PC-3 (cell line): Measurements from ENCODE around the gene SPINT3. TPM values are rescaled to one million over a fixed set of nuclear protein-coding genes. Genes with fewer than 3 reads are reported as not detected.
A peak's percentile ranks its signal among the peaks of the same experiment; 100 is the strongest.

Experiments used
- ATAC-seq: fragments of 200-7000 bp; cut with Tn5 transposase; 2 replicates; pipeline ENCODE4 v1.9.1; 2020; ENCODE audit warnings: mild to moderate bottlenecking, moderate library complexity
- BruUV-seq: library from RNA; stranded (reverse); fragments of 400-500 nt; replicated peaks from 2 replicates; lab custom pipeline; 2021; lab: Mats Ljungman, UMichigan
- CTCF ChIA-PET: fragments of 300-600 bp; sonication (Branson Sonifier 250); formaldehyde crosslinking; loops from one replicate; lab custom pipeline; 2022; ENCODE audit warnings: antibody characterized with exemption; lab: Charles Lee
- POLR2A ChIA-PET: fragments of 300-600 bp; sonication (Branson Sonifier 250); formaldehyde crosslinking; loops from one replicate; lab custom pipeline; 2022; ENCODE audit warnings: antibody characterized with exemption; ENCODE audit not compliant: unreplicated experiment; lab: Charles Lee
- DNase-seq: peaks from one replicate; pipeline ENCODE4 v3.0.0-alpha.2; 2015
- H2AFZ ChIP-seq: fragments of 300-600 bp; sonication (generic); 2 replicates; pipeline ENCODE4 v1.6.0; 2016; ENCODE audit warnings: antibody characterized with exemption, low read length
- H3F3A ChIP-seq: fragments of 300-600 bp; sonication (generic); one replicate; pipeline ENCODE4 v1.6.0; 2017; ENCODE audit warnings: antibody characterized with exemption, low read length, control low read depth, mild to moderate bottlenecking; ENCODE audit not compliant: unreplicated experiment
- H3K27ac ChIP-seq: fragments of 300-600 bp; sonication (generic); 2 replicates; pipeline ENCODE4 v1.5.1; 2016; ENCODE audit warnings: mild to moderate bottlenecking, low read length
- H3K27me3 ChIP-seq: fragments of 300-600 bp; sonication (generic); 2 replicates; pipeline ENCODE4 v1.6.1; 2016; ENCODE audit warnings: low read length, mixed read lengths
- H3K36me3 ChIP-seq: fragments of 300-600 bp; sonication (generic); 2 replicates; pipeline ENCODE4 v1.6.1; 2016; ENCODE audit warnings: low read depth, mixed run types, low read length, mixed read lengths
- H3K4me1 ChIP-seq: fragments of 300-600 bp; sonication (generic); 2 replicates; pipeline ENCODE4 v1.5.1; 2016; ENCODE audit warnings: low read length; ENCODE audit not compliant: insufficient read depth
- H3K4me2 ChIP-seq: fragments of 300-600 bp; sonication (generic); 2 replicates; pipeline ENCODE4 v1.6.0; 2016; ENCODE audit warnings: low read length
- H3K4me3 ChIP-seq: fragments of 300-600 bp; sonication (generic); 2 replicates; pipeline ENCODE4 v1.5.1; 2016; ENCODE audit warnings: mild to moderate bottlenecking, low read length, mixed read lengths
- H3K79me2 ChIP-seq: fragments of 300-600 bp; sonication (generic); 2 replicates; pipeline ENCODE4 v1.6.1; 2017; ENCODE audit warnings: low read length, mixed read lengths
- H3K9ac ChIP-seq: fragments of 300-600 bp; sonication (generic); 2 replicates; pipeline ENCODE4 v1.6.0; 2016; ENCODE audit warnings: mild to moderate bottlenecking, low read length
- H3K9me2 ChIP-seq: fragments of 300-600 bp; sonication (generic); replicated peaks from 2 replicates; pipeline ENCODE4 v1.6.1; 2016; ENCODE audit warnings: mixed run types, low read length, mixed read lengths
- H3K9me3 ChIP-seq: fragments of 300-600 bp; sonication (generic); 2 replicates; pipeline ENCODE4 v1.6.1; 2016; ENCODE audit warnings: low read length, mixed read lengths
- H4K20me1 ChIP-seq: fragments of 300-600 bp; sonication (generic); 2 replicates; pipeline ENCODE4 v1.6.1; 2016; ENCODE audit warnings: low read length, mixed read lengths
- EZH2 ChIP-seq: fragments of 300-600 bp; sonication (generic); IDR thresholded peaks from one replicate; pipeline ENCODE4 v1.6.1; 2017; ENCODE audit warnings: antibody characterized with exemption, mild to moderate bottlenecking, low read length; ENCODE audit not compliant: unreplicated experiment
- EZH2phosphoT487 ChIP-seq: fragments of 300-600 bp; sonication (generic); IDR thresholded peaks from 2 replicates; pipeline ENCODE4 v1.6.1; 2018; ENCODE audit warnings: mild to moderate bottlenecking, antibody characterized with exemption, low read length, borderline replicate concordance
- intact Hi-C: fragments of 100-400 bp; cut with micrococcal nuclease; formaldehyde crosslinking; loops from 2 replicates; pipeline ENCODE4 v1.9.0; 2023
- total RNA-seq: library from RNA; depleted of rRNA; stranded (reverse); fragments of >200 nt; gene quantifications from 2 replicates; pipeline ENCODE4 v1.2.3, GENCODE V29; 2014
- TF ChIP-seq, protein P1 (sequence below): fragments of 300-600 bp; sonication (generic); conservative IDR thresholded peaks from 2 replicates; pipeline ENCODE4 v1.5.1; 2017; ENCODE audit warnings: antibody characterized with exemption, low read depth, mild to moderate bottlenecking, low read length

SPINT3 gene
- total RNA-seq, 1 experiment from 2014 or later: not detected

DNA sequence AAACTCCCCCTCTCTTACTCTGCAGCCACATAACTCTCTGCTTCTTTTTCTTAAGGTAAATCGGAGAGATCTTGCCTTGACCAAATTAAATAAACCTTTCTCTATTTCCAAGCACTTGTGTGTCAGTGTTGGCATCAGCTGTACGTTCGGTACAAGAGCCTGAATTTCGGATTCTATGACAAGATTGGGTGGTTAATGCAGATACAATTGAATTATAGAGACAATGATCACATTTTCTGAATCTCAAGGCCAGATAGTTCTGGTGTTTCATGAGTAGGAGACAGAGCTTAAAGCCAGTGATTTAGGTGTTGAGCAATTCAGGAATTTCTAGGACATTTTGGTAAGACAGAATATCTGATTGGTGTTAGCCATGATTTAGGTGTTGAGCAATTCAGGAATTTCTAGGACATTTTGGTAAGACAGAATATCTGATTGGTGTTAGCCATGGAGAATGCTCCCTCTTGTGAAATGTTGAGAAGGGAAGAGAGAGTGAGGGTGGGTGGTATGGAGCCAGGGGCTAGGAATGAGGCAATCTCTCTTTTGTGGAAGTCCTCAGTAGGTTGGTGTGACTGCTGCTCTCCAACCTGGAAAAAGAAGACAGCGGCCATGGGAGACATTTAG is 5.1 kb downstream of the SPINT3 start:
- DNase-seq: no peak
- Histone ChIP-seq H3K9me3 (no peaks in the 10 kb centered on the region), H2AFZ (no peak overlapping the region), H3K27ac (no peak overlapping the region), H3K36me3 (no peaks in the 10 kb centered on the region), H3K4me3 (no peak overlapping the region), H3K4me1 (peaks cover 21% of the 10 kb centered on the region), H3K27me3 (no peaks in the 10 kb centered on the region), H3F3A (no peaks in the 10 kb centered on the region), H3K4me2 (no peak overlapping the region), H4K20me1 (no peaks in the 10 kb centered on the region), H3K79me2 (no peaks in the 10 kb centered on the region), H3K9ac (no peak overlapping the region), H3K9me2 (no peaks in the 10 kb centered on the region)
- no peak for TF ChIP-seq EZH2phosphoT487
- TF ChIP-seq EZH2: no peak
- TF ChIP-seq, protein P1, sequence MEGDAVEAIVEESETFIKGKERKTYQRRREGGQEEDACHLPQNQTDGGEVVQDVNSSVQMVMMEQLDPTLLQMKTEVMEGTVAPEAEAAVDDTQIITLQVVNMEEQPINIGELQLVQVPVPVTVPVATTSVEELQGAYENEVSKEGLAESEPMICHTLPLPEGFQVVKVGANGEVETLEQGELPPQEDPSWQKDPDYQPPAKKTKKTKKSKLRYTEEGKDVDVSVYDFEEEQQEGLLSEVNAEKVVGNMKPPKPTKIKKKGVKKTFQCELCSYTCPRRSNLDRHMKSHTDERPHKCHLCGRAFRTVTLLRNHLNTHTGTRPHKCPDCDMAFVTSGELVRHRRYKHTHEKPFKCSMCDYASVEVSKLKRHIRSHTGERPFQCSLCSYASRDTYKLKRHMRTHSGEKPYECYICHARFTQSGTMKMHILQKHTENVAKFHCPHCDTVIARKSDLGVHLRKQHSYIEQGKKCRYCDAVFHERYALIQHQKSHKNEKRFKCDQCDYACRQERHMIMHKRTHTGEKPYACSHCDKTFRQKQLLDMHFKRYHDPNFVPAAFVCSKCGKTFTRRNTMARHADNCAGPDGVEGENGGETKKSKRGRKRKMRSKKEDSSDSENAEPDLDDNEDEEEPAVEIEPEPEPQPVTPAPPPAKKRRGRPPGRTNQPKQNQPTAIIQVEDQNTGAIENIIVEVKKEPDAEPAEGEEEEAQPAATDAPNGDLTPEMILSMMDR: no peak
- no peak for ATAC-seq
- POLR2A ChIA-PET: no interaction called here
- CTCF ChIA-PET: no interaction called here
- intact Hi-C loops: no loop called here
- BruUV-seq: no TSS peak

- Histone ChIP-seq H3F3A (no peaks in the 10 kb centered on the region), H3K9me3 (no peaks in the 10 kb centered on the region), H3K4me1 (peaks cover 21% of the 10 kb centered on the region), H3K36me3 (no peaks in the 10 kb centered on the region), H3K4me3 (no peak overlapping the region), H3K9ac (no peak overlapping the region), H2AFZ (no peak overlapping the region), H3K27ac (no peak overlapping the region), H3K4me2 (no peak overlapping the region), H3K27me3 (no peaks in the 10 kb centered on the region), H3K9me2 (no peaks in the 10 kb centered on the region), H3K79me2 (no peaks in the 10 kb centered on the region), H4K20me1 (no peaks in the 10 kb centered on the region)
- BruUV-seq: no TSS peak
- DNase-seq (no peak), ATAC-seq (no peak)
- ChIA-PET POLR2A (interaction anchor here (0.6 kb wide), 1 partner anchor 305 kb away, joined by 3 read pairs; no protein-coding TSS in a partner anchor), CTCF (no interaction called here)
- intact Hi-C loops: no loop called here
- no peak for TF ChIP-seq EZH2phosphoT487
- TF ChIP-seq, protein P1: no peak
These were observed 6.3 kb downstream of the SPINT3 start for GRCh38 chr20:45509091-45509490.

GRCh38 chr20:45508068-45508886 is 7.1 kb downstream of the SPINT3 start:
- peak; percentile 50 for DNase-seq
- Histone ChIP-seq H3K36me3 (no peaks in the 10 kb centered on the region), H3K4me2 (no peak overlapping the region), H4K20me1 (no peaks in the 10 kb centered on the region), H3K9me2 (no peaks in the 10 kb centered on the region), H3K27ac (peak overlapping the region; percentile 83), H3K79me2 (no peaks in the 10 kb centered on the region), H3K4me3 (no peak overlapping the region), H3K4me1 (peaks cover 21% of the 10 kb centered on the region), H3K9me3 (no peaks in the 10 kb centered on the region), H3F3A (no peaks in the 10 kb centered on the region), H2AFZ (no peak overlapping the region), H3K27me3 (no peaks in the 10 kb centered on the region), H3K9ac (no peak overlapping the region; the same call in 1 of the 2 replicates)
- ChIA-PET CTCF (no interaction called here), POLR2A (no interaction called here)
- peak; percentile 26 for ATAC-seq
- no TSS peak for BruUV-seq
- TF ChIP-seq, protein P1: no peak
- TF ChIP-seq EZH2: no peak
- TF ChIP-seq EZH2phosphoT487: no peak
- intact Hi-C loops: no loop called here
